HEK293T (cell line): ENCODE data around the gene RPRD1B.

Experiments used
- ARNT ChIP-seq: fragments of 450-650 bp; IDR thresholded peaks from 2 replicates; pipeline ENCODE4 v1.6.1; 2017; ENCODE audit warnings: mild to moderate bottlenecking
- CTBP1 ChIP-seq: fragments of 450-650 bp; IDR thresholded peaks from 2 replicates; pipeline ENCODE4 v1.6.1; 2016; ENCODE audit warnings: borderline replicate concordance
- ELF4 ChIP-seq: fragments of 450-650 bp; IDR thresholded peaks from 2 replicates; pipeline ENCODE4 v1.6.1; 2017; ENCODE audit warnings: antibody characterized with exemption
- FOXA1 ChIP-seq: fragments of 450-650 bp; IDR thresholded peaks from 2 replicates; pipeline ENCODE4 v1.6.1; 2016; ENCODE audit warnings: mild to moderate bottlenecking
- FOXK2 ChIP-seq: fragments of 450-650 bp; IDR thresholded peaks from 2 replicates; pipeline ENCODE4 v1.6.1; 2016; ENCODE audit warnings: mild to moderate bottlenecking
- FOXM1 ChIP-seq: fragments of 450-650 bp; IDR thresholded peaks from 2 replicates; pipeline ENCODE4 v1.6.1; 2017; ENCODE audit warnings: mild to moderate bottlenecking, borderline replicate concordance
- HDGF ChIP-seq: fragments of 450-650 bp; IDR thresholded peaks from 2 replicates; pipeline ENCODE4 v1.6.1; 2017; ENCODE audit warnings: antibody characterized with exemption, borderline replicate concordance
- L3MBTL2 ChIP-seq: fragments of 450-650 bp; conservative IDR thresholded peaks from 2 replicates; pipeline ENCODE4 v1.6.1; 2016; ENCODE audit warnings: mild to moderate bottlenecking
- NFRKB ChIP-seq: fragments of 450-650 bp; IDR thresholded peaks from 2 replicates; pipeline ENCODE4 v1.6.1; 2016; ENCODE audit warnings: mild to moderate bottlenecking, moderate library complexity
- PKNOX1 ChIP-seq: fragments of 450-650 bp; IDR thresholded peaks from 2 replicates; pipeline ENCODE4 v1.6.1; 2016
- SP1 ChIP-seq: fragments of 450-650 bp; IDR thresholded peaks from 2 replicates; pipeline ENCODE4 v1.6.1; 2017
- SUZ12 ChIP-seq: fragments of 450-650 bp; IDR thresholded peaks from 2 replicates; pipeline ENCODE4 v1.6.1; 2016; ENCODE audit warnings: mild to moderate bottlenecking
- TARDBP ChIP-seq: fragments of 450-650 bp; IDR thresholded peaks from 2 replicates; pipeline ENCODE4 v1.6.1; 2016
- ZNF384 ChIP-seq: fragments of 450-650 bp; IDR thresholded peaks from 2 replicates; pipeline ENCODE4 v1.6.1; 2016

DNA sequence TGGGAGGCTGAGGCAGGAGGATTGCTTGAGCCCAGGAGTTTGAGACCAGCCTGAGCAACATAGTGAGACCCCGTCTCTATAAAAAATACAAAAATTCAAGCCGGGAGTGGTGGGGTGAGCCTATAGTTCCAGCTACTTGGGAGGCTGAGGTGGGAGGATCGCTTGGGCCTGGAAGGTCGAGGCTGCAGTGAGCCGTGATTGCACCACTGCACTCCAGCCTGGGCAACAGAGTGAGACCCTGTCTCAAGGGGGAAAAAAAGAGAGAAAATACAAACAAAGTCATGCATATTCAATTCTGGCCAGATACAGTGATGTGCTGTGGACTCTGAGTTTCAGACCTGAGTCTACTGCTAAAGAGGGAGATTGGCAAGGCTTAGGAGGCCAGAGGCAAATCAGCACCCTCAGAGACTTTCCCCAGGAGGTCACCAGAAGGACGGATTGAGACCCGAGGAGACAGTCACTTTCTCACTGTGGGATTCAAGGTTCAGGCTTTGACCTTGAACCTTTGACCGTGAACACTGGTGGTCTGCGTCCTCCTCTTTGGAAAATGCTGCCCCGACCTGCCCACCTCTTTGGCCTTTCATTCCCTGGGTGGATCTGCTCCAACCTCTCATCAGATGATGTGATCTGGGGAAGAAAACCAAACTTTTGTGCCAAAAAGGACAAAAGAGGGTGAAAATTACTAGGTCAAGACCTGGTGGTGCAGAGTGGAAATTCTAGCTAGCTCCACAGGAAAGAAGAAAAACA lies 100.3 kb downstream of the RPRD1B start:
- no peak for TF ChIP-seq SUZ12
- no peak for TF ChIP-seq NFRKB
- no peak for TF ChIP-seq FOXA1
- no peak for TF ChIP-seq CTBP1
- no peak for TF ChIP-seq ELF4
- no peak for TF ChIP-seq HDGF
- TF ChIP-seq FOXK2: no peak
- TF ChIP-seq PKNOX1: no peak
- no peak for TF ChIP-seq SP1
- no peak for TF ChIP-seq L3MBTL2
- no peak for TF ChIP-seq ZNF384
- no peak for TF ChIP-seq TARDBP
- TF ChIP-seq FOXM1: no peak
- no peak for TF ChIP-seq ARNT
